DMS153 treated with DMSO at 0.1 percent for 48 hours (cell line): ENCODE measurements around the gene KIAA1328.

ENCODE experiments used
- DNase-seq: peaks from one replicate; lab custom pipeline; 2025; ENCODE audit not compliant: unreplicated experiment; lab: John Stamatoyannopoulos, UW

Gene KIAA1328

GRCh38 chr18:37249895-37250618 lies 421.1 kb downstream of the KIAA1328 start:
- DNase-seq = no peak

DNA sequence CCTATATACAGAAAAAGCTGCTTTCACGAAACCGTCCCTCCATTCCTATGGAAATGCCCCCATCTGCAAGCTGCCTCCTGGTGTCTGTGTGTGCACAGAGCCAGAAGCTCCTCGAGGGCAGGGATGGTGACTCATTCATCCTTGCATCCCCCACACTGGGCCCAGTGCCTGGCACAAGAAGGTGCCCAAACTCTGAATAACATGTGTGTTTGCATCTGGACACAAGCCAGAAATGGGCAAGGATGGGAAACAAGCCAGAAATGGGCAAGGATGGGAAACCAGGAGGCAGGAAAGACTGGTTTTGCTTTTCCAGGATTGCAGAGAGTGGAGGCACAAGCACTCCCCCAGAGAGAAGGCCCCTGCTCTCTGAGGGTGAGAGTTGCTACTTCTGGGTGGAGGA lies 422.8 kb downstream of the KIAA1328 start:
- DNase-seq = no peak

- no peak for DNase-seq
Measured at GRCh38 chr18:37252342-37252741, 423.4 kb downstream of the KIAA1328 start.

GRCh38 chr18:37252854-37253393 lies 424.0 kb downstream of the KIAA1328 start:
- DNase-seq = no peak

DNA sequence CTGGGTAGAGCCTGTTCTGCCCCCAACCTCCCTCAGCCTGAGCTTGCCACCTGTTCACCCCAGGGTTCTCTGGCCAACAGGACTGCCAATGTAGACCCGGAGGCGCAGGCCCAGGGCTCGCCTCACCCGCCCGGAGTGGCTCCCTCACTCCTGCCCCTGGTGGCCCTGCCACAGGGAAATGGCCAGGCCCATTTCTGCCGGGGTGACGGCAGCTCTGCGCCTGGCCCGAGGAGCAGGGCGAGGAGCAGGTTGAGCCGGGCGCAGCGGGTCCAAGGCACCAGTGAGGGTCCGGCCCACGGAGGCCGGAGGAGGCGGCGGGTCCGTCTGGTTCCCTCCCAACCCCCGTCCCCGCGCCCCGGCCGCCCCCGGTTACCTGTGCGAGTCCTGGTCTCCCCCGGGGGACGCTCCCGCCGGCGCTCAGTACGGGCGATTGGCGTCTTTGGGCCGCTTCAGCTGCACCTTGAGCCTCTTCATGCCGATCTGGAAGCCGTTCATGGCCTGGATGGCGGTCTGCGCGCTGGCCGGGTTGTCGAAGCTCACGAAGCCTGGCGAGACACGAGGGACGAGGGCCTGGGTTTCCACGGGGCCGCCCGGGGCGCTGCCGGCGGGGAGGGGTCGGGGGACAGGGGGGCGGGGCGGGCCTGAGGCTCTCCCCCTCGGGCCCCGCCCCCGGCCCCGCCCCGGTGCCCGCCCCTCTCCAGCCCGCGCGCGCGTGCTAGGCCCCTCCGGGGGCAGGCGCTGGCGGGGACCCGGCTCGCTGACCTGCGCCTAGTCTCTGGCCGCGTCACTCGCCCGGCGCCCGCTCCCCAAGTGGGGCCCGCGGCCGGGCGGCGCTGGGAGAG lies 424.7 kb downstream of the KIAA1328 start:
- no peak for DNase-seq

DNA sequence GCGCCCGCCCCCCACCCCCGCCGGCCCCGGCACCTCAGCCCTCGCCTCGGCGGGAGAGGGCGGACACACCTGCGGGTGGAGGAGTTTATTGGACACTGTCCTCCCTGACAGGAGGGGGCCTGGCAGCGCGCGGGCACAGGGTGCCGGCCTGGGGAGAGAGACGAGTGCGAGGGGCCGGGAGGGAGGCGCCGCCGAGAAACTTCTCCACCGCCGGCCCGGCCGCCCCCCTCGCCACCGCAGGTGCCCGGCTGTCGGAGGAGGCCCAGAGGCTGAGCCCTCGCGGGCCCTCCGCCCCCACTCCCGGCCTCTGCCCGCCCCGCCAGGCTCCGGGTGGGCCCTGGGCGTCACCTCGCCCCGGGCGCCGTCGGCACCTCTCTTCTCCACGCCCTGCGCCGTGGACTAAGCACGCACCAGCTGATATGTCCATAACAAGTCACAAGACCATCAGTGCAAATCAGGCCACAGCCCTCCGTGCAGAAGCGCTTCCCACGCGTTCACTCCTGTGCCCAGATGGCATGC lies 425.4 kb downstream of the KIAA1328 start:
- no peak for DNase-seq

GRCh38 chr18:37254973-37255372 lies 426.0 kb downstream of the KIAA1328 start:
- DNase-seq = no peak

- no peak for DNase-seq
Measured at GRCh38 chr18:37258131-37258530, 429.2 kb downstream of the KIAA1328 start.

DNA sequence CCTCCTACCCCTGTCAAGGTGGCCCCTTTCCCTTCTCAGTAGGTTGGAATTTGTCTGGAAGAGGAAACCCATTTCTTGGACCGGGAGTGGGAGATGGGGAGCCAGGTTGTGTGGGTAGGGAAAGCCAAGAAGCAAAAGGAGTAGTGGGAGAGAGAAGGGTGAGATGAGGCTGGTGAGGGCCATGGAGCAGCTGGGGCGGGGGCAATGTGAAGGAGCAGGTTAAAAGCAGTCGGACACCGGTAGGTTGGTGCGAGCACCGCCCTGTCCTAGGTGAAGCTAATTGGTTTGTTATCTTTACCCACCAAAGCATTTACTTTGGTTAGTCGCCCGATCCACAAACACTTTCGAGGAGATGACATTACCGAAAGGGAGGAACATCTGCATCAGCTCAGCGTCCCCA lies 429.9 kb downstream of the KIAA1328 start:
- DNase-seq = no peak

DNA sequence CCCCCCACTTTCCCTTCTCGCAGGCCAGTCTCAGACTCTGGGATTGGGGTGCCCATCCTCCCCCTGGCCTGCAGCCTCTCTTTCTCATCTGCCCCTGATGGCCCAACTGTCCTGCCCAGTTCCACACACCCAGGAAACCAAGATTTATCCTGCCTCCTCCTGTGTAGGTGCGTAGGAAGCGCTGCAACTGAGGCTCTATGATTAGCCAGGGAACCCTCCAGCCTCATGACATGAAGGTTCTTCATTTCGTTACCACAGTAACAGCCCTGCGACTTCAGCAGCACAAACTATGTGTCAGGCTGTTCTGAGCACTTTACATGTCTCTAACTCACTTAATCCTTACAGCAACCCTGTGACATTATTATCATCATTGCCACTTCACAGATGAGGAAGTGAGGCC lies 430.8 kb downstream of the KIAA1328 start:
- DNase-seq = no peak

GRCh38 chr18:37260367-37261093 lies 431.6 kb downstream of the KIAA1328 start:
- DNase-seq = no peak

DNA sequence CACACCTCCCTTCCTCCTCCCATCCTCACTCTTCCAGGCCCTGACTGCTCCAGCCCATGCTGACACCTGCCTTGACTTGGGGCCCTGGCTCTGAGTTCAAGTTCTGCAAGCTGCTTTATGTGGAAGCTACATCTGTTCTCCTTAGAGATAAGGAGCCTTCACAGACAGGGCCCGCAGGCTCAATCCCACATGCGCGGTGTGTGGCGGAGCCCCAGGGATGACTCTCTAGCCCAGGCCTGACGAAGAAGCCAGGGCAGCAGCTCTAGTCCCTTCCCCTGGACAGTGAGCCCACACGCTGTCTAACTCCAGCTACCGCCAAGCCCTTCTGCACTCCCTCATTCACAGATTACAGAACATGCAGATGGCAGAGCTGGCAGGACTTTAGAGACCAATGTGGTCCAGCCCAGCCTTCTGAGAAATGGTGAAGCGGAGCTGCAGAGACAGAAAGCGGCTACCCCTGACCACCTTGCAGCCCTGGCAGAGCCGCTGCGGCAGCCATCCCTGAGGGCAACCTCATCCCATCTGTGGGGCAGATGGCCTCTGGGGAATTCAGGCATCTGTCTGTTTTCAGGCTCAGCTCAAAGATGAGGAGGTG lies 432.4 kb downstream of the KIAA1328 start:
- DNase-seq = no peak

- DNase-seq = no peak
Measured at GRCh38 chr18:37261988-37262387, 433.1 kb downstream of the KIAA1328 start.

- DNase-seq = no peak
Measured at GRCh38 chr18:37264956-37265355, 436.0 kb downstream of the KIAA1328 start.

GRCh38 chr18:37265382-37265781 lies 436.5 kb downstream of the KIAA1328 start:
- no peak for DNase-seq

DNA sequence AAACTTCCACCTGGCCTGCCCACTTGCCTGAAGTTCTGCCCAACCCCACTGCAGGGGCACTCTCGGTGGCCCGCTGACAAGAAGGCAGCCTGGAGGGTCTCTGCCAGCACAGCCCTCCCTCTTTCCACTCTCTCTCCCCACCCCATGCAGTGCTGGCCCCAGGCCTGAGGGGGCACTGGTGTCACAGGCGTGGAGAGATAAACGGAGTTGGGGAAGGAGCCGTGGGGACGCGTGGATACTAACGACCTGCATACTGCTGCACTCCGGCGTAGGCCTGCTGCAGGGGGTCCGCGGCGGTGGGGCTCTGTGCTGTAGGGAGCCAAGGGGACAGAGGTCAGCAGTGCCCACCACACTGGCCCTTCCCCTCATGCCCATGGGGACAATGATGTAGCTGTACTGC lies 437.4 kb downstream of the KIAA1328 start:
- DNase-seq = no peak

- no peak for DNase-seq
Measured at GRCh38 chr18:37270038-37270665, 441.2 kb downstream of the KIAA1328 start.

DNA sequence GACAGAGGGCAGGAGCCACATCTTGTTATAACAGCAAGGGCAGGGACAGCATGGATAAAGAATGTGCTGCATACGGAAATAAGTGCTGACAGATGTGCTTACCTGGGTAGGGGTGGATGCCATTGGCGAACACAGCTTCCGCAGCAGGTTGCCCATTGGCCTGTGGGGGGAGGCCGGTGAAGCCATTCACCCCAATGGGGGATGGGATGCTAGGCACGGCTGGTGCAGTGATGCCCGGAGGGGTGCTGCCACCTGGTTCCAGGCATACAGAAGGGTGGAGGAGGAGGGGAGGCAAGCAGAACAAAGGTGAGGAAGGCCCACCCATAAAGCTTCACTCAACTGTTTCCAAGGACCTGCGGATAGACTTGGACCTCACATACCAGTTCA lies 441.7 kb downstream of the KIAA1328 start:
- DNase-seq = no peak

DNA sequence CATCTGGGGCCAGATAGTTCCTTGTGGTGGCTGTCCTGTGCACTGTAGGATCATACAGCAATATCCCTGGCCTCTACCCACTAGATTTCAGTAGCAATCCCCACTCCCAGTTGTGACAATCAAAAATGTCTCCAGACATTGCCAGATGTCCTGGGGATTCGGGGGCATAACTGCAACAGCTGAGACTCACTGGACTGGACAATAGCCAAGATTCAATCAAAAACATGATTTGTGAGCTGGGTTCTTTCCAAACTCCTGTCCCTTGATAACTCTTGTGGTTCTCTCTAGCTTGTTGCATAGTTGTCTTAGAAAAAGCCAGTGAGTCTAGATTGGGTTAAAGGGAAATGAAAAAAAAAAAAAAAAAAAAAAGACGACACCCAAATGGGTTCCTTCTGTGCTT lies 443.3 kb downstream of the KIAA1328 start:
- DNase-seq = no peak

DNA sequence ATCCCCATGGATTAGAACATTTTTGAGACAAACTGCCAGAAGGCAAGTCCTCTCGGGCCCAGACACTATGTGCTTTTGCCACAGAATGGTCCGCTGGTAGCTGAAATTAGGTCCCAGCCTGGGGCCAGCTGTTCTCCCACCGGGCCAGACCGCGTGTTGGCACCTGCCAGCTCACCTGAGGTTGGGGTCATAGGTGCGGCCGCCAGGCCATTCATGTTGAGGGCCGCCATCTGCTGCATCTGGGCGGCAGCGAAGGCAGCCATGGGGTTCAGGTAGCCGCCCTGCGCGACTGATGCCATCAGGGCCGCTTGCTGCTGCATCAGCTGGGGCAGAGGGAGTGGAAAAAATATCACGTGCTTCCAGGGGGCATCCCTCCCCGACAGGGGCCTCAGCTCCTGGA lies 443.9 kb downstream of the KIAA1328 start:
- DNase-seq = no peak
